Thoracic aorta (tissue), 2 donors: ENCODE measurements around the gene CDH23. TPM values are rescaled to one million over a fixed set of nuclear protein-coding genes. Genes with fewer than 3 reads are reported as not detected.

Experiments used
- ATAC-seq: fragments of 150-250 bp; one replicate; pipeline ENCODE4 v1.8.0; 2017; ENCODE audit warnings: low read depth; ENCODE audit not compliant: insufficient number of reproducible peaks, low FRiP score
- DNase-seq: peaks from one replicate; pipeline ENCODE4 v3.0.0-alpha.2; 2020; ENCODE audit warnings: low spot score
- H3K27ac ChIP-seq, 2 donors: fragments of 200-600 bp; sonication (generic); 1 replicate in 1 of 2; 2 replicates in 1 of 2; pipeline ENCODE4 v1.5.1; 2016; ENCODE audit warnings: mild to moderate bottlenecking in 2 of 2, moderate library complexity in 2 of 2
- H3K27me3 ChIP-seq: fragments of 200-600 bp; sonication (generic); replicated peaks from 2 replicates; pipeline ENCODE4 v1.6.0; 2016; ENCODE audit warnings: mild to moderate bottlenecking; ENCODE audit not compliant: insufficient read depth
- H3K36me3 ChIP-seq: fragments of 200-600 bp; sonication (generic); one replicate; pipeline ENCODE4 v1.5.1; 2016
- H3K4me1 ChIP-seq, 2 donors: fragments of 200-600 bp; sonication (generic); 1 replicate in 1 of 2; 2 replicates in 1 of 2; pipeline versions ENCODE4 v1.5.1 to v1.6.0; 2016; ENCODE audit warnings: low read depth in 2 of 2, mild to moderate bottlenecking in 1 of 2; ENCODE audit not compliant: control insufficient read depth in 1 of 2
- H3K4me3 ChIP-seq: fragments of 200-600 bp; sonication (generic); 2 replicates; pipeline ENCODE4 v1.5.1; 2016; ENCODE audit warnings: mild to moderate bottlenecking
- H3K9me3 ChIP-seq: fragments of 200-600 bp; sonication (generic); 2 replicates; pipeline ENCODE4 v1.5.1; 2016
- CTCF ChIP-seq: fragments of 200-600 bp; sonication (generic); IDR thresholded peaks from one replicate; pipeline ENCODE4 v1.5.1; 2019; ENCODE audit warnings: antibody characterized with exemption
- total RNA-seq, 2 donors: library from RNA; depleted of rRNA; stranded (reverse); fragments of >200 nt; gene quantifications; one replicate each; pipeline versions ENCODE4 v1.1.0 to v1.2.3, GENCODE V29; 2016

CDH23 gene
- total RNA-seq, 2 donors from 2014 or later: 10.6 to 10.8 TPM

DNA sequence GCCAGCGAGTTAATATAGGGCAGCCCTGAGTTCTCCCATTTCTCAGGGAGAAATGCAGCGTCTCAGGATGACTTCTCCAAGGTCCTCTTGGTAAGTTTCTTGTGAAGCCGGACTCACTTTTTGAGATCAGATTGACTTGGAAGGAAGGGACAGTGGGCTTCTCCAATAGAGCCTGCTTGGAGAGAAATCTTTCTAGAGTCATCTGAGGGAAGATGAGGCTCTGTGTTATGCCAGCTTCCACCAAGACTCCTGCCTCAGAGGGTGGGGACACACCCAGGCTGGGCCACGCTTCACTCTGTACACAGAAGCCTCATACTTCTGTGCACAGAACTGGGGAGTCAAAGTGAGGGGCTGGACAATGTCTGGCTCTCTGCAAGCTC is 317.3 kb downstream of the CDH23 start:
- H3K4me1 ChIP-seq: peaks cover 34 to 56% of the 10 kb centered on the region in 2 donors

GRCh38 chr10:71714592-71714991 is 317.9 kb downstream of the CDH23 start:
- peak overlapping the region; percentile 91 to 96 for H3K27ac ChIP-seq
- no peak overlapping the region for H3K4me3 ChIP-seq
- no peaks in the 10 kb centered on the region for H3K9me3 ChIP-seq
- ATAC-seq (no peak), DNase-seq (no peak)
- H3K27me3 ChIP-seq: no peaks in the 10 kb centered on the region
- no peaks in the 10 kb centered on the region for H3K36me3 ChIP-seq
- H3K4me1 ChIP-seq: peaks cover 34 to 56% of the 10 kb centered on the region in 2 donors
- no peak for TF ChIP-seq CTCF

More for the DNA sequence above, 317.3 kb downstream of the CDH23 start:
- Histone ChIP-seq H3K27me3 (no peaks in the 10 kb centered on the region), H3K27ac (peak overlapping the region; percentile 91 to 96), H3K9me3 (no peaks in the 10 kb centered on the region), H3K4me3 (peak overlapping the region; percentile 49), H3K36me3 (no peaks in the 10 kb centered on the region)
- TF ChIP-seq CTCF: no peak
- no peak for DNase-seq
- ATAC-seq: no peak

GRCh38 chr10:71715026-71715425 is 318.3 kb downstream of the CDH23 start:
- TF ChIP-seq CTCF: no peak
- Histone ChIP-seq H3K4me1 (peaks cover 34 to 56% of the 10 kb centered on the region in 2 donors), H3K27ac (peak overlapping the region in 1 of 2 donors; percentile 11), H3K27me3 (no peaks in the 10 kb centered on the region), H3K9me3 (no peaks in the 10 kb centered on the region), H3K4me3 (no peak overlapping the region), H3K36me3 (no peaks in the 10 kb centered on the region)
- ATAC-seq (no peak), DNase-seq (no peak)

DNA sequence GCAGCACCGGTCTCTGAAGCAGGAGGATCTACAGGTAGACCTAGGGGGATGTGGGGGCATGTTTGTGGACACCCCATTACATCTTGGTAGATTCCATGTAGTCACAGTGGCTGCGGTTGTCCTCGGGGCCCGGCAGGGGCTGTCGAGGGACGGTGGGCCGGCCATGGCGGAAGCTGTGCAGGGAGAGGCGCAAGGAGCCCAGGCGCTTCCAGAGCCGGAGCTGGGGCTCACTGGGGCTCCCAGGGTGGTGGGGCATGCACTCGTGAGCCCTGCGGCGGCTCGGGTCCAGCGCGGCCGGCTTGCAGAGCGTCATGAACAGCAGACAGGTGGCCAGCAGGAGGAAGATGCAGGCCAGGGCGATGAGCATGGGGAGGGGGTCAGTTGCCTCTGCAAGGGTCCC is 319.1 kb downstream of the CDH23 start:
- Histone ChIP-seq H3K27ac (no peak overlapping the region), H3K9me3 (no peaks in the 10 kb centered on the region), H3K36me3 (no peaks in the 10 kb centered on the region), H3K4me1 (peaks cover 34 to 56% of the 10 kb centered on the region in 2 donors), H3K27me3 (no peaks in the 10 kb centered on the region), H3K4me3 (no peak overlapping the region)
- ATAC-seq: no peak
- DNase-seq: no peak
- TF ChIP-seq CTCF: no peak

DNA sequence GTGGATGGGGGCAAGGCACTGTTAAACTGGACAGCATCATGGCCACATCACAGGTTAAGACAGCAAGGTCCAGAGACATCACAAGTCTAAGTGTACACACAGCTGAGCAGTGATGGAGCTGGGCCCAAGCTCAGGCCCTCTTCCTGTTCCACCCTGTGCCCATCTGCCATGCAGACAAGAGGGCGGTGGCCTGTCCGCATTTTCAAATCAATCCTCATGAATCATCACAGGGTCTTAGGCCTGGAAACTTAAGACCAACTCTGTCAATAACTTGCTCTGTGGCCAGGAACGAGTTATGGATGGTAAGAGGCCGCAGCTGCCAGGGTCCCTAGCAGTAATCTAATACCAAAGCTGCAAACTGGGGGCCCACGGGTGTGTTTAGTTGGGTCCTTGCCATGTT is 319.7 kb downstream of the CDH23 start:
- Histone ChIP-seq H3K4me1 (peaks cover 34 to 56% of the 10 kb centered on the region in 2 donors), H3K4me3 (no peak overlapping the region), H3K27me3 (no peaks in the 10 kb centered on the region), H3K36me3 (no peaks in the 10 kb centered on the region), H3K27ac (no peak overlapping the region), H3K9me3 (no peaks in the 10 kb centered on the region)
- no peak for DNase-seq
- TF ChIP-seq CTCF: no peak
- no peak for ATAC-seq
